ENCODE data around the gene NPAS4. TPM values are rescaled to one million over a fixed set of nuclear protein-coding genes. Genes with fewer than 3 reads are reported as not detected.

NPAS4 gene
- total RNA-seq, 1 donor from 2014 or later = not detected

- ATAC-seq = no peak
- peaks cover 7% of the 10 kb centered on the region for H3K36me3 ChIP-seq
- H3K4me1 ChIP-seq = peaks cover 5% of the 10 kb centered on the region
- no peak overlapping the region for H3K4me3 ChIP-seq
- H3K9me3 ChIP-seq = no peaks in the 10 kb centered on the region
- no peak for DNase-seq
- no peak for TF ChIP-seq CTCF (IDR thresholded peaks at IDR 0.05)
- H3K27me3 ChIP-seq = no peaks in the 10 kb centered on the region
- intact Hi-C loops (cut with DNase I) = no loop called here
- H3K27ac ChIP-seq = no peak overlapping the region
Observed at GRCh38 chr11:66473608-66474515, 53.0 kb downstream of the NPAS4 start.

DNA sequence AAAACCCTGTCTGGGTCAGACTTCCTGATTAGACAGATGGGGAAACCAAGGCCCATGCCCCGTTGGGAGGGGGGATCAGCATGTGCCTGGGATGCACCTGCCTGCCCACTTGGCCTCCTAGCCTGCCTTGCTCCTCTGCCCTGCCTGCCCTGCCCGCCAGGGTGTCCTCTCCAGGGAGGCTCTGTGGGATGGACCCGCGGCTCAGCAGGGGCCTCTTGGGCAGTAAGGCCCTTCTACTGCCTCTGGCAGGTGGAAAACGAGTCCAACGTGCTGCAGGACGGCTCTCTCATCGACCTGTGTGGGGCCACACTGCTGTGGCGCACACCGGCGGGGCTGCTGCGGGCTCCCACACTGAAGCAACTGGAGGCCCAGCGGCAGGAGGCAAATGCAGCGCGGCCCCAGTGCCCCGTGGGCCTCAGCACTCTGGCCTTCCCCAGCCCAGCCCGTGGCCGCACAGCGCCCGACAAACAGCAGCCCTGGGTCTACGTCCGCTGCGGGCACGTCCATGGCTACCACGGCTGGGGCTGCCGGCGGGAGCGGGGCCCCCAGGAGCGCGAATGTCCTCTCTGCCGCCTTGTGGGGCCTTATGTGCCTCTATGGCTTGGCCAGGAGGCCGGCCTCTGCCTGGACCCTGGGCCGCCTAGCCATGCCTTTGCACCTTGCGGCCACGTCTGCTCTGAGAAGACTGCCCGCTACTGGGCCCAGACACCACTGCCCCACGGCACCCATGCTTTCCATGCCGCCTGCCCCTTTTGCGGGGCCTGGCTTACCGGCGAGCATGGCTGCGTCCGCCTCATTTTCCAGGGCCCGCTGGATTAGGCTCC, 54.7 kb downstream of the NPAS4 start:
- Histone ChIP-seq H3K36me3 (peaks cover 7% of the 10 kb centered on the region), H3K27ac (no peak overlapping the region), H3K4me3 (no peak overlapping the region), H3K27me3 (no peaks in the 10 kb centered on the region), H3K9me3 (no peaks in the 10 kb centered on the region), H3K4me1 (peaks cover 10% of the 10 kb centered on the region)
- DNase-seq = no peak
- no peak for ATAC-seq
- no peak for TF ChIP-seq CTCF (IDR thresholded peaks at IDR 0.05)
- intact Hi-C loops (cut with DNase I) = no loop called here

Other genes with a start within 250 kb of the NPAS4 start
- 27.6 TPM for gene KLC2, start 163.3 kb upstream of the NPAS4 start, total RNA-seq
- 138 TPM for gene RAB1B, start 152.4 kb upstream of the NPAS4 start, total RNA-seq
- 1.6 TPM for gene CNIH2, start 142.9 kb upstream of the NPAS4 start, total RNA-seq
- gene YIF1A, start 131.9 kb upstream of the NPAS4 start, total RNA-seq = 66.9 TPM
- gene TMEM151A, start 129.1 kb upstream of the NPAS4 start, total RNA-seq = 0.41 TPM
- gene CD248, start 104.0 kb upstream of the NPAS4 start, total RNA-seq = 10.0 TPM
- 7.4 TPM for gene RIN1, start 84.6 kb upstream of the NPAS4 start, total RNA-seq
- 32.1 TPM for gene BRMS1, start 75.9 kb upstream of the NPAS4 start, total RNA-seq
- gene B4GAT1, start 73.4 kb upstream of the NPAS4 start, total RNA-seq = 27.4 TPM
- gene SLC29A2, start 49.3 kb upstream of the NPAS4 start, total RNA-seq = 14.2 TPM
- gene MRPL11, start 17.8 kb downstream of the NPAS4 start, total RNA-seq = 31.3 TPM
- 15.5 TPM for gene PELI3, start 45.9 kb downstream of the NPAS4 start, total RNA-seq
- 31.9 TPM for gene DPP3, start 59.4 kb downstream of the NPAS4 start, total RNA-seq
- 33.5 TPM for gene BBS1, start 89.6 kb downstream of the NPAS4 start, total RNA-seq
- 14.5 TPM for gene ZDHHC24, start 125.0 kb downstream of the NPAS4 start, total RNA-seq
- not detected for gene ACTN3, start 125.9 kb downstream of the NPAS4 start, total RNA-seq
- gene CTSF, start 147.6 kb downstream of the NPAS4 start, total RNA-seq = 37.0 TPM
- 0.26 TPM for gene CCDC87, start 172.0 kb downstream of the NPAS4 start, total RNA-seq
- 31.9 TPM for gene CCS, start 172.2 kb downstream of the NPAS4 start, total RNA-seq
- gene RBM14, start 195.6 kb downstream of the NPAS4 start, total RNA-seq = 63.3 TPM
- gene RBM4, start 217.7 kb downstream of the NPAS4 start, total RNA-seq = 98.9 TPM